Raji (cell line): Measurements from ENCODE around the gene CYB5R3.

ENCODE experiments used
- POLR2A ChIP-seq: IDR thresholded peaks from 2 replicates; pipeline ENCODE4 v1.6.1; 2011; ENCODE audit warnings: low read depth, low read length, control low read depth; ENCODE audit not compliant: insufficient read depth

The CYB5R3 gene

DNA sequence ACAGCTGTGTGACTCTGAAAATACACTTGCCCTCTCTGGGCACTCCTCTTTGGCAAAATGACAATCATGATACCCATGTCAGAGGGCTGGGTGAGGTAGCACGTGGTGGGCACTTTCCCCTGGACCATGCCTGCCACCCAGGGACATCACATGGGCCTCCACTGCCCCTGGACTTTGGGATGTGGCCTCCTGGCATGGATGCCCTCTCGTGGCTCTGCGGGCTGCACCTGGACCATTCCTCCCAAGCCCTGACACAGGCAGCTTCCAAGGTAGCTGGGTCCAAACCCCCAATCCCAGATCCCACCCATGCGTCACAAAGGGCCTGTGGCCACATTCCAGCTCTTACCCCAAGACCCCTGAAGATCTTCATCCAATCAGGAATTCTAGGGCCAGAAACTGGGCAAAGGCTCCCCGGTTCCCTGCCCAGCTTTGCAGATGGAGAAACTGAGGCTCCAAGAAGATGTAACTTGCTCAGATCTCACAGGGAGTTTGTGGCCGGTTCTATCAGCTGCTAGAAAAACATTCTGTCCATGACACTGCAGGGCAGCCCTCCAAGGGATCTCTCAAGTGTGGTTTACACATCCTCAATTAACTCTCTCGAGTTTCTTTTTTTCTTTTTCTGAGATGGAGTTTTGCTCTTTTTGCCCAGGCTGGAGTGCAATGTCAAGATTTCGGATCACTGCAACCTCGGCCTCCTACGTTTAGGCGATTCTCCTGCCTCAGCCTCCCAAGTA is 35.4 kb upstream of the CYB5R3 start:
- no peak for TF ChIP-seq POLR2A

DNA sequence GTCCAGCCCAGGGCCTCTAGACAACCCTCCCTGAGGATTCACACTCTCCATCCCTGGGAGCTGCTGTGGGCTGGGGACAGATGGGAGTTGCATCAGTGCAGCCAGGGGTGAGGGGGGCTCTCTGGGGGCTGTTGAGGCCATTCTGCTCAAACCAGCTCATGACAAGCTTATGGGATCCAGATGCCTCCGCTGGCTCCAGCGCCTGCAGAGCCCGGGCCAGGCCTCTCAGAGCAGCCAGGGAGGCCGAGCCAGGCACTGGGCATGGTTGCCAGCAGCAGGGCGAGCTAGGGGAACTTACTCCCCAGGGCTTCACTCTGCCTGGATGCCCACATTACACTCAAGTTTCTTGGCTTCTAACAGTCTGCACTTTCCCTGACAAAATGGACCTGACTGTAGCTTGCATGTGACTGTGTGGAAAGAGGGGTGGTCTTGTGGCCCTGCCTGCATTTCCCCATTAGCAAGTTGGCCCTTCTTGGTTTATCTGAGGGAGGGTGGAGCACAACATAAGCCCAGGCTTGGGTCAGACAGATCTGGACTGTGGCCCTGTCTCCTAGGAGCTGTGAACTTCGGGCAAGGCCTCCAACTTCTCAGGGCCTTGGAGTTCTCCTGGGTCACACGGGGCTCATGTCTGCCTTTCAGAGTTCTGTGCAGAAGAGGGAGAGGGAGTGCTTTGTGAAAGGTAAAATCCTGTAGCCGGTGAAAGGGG is 34.5 kb upstream of the CYB5R3 start:
- no peak for TF ChIP-seq POLR2A

DNA sequence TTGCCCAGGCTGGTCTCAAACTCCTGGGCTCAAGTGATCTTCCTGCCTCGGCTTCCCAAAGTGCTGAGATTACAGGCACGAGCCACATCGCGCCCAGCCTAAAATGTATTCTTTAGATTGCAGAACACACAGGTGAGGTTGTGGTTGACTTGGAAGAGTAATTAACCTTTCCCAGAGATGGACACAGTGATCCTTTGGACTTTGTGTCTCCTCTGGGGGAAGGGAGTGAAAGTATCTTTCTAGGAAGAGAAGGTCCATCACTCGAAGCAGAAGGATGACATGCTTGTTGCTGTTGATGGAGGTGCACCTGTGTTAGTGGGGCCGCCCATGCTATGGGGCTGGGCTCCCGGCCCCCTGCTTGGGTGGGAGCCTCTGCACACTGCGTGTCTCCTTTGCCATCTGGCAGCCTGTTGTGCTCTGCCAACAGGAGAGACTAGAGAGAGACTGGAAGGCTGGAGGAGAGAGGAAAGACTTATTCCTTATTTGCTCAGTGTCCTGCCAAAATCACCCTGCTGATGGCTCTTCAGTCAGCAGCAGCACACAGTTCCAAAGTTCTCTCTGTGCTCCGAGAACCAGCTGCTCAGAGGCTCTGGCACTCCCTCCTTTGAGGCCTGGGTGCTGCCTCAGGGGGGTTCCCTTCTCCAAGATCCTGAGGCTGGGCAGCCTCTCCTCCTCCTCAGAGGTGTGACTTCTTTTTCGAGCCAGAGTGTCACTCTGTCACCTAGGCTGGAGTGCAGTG is 33.1 kb upstream of the CYB5R3 start:
- no peak for TF ChIP-seq POLR2A

DNA sequence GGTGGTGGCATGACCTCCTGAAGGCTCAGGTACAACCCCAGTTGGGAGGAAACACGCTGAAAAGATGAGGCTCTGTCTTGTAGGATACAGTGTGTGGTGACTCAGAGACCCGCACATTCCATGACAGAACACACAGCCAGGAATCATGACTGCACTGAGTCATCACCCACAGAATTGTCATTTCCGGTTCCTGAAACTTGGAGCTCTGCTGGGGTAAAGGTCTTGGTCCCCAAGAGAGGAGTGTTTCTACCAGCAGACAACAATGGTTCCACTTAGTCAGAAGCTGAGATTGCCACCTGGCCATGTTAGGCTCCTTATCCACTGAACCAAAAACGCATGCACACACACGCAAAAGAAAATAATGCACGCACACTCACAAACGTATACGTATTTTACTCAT is 31.5 kb upstream of the CYB5R3 start:
- TF ChIP-seq POLR2A: no peak

DNA sequence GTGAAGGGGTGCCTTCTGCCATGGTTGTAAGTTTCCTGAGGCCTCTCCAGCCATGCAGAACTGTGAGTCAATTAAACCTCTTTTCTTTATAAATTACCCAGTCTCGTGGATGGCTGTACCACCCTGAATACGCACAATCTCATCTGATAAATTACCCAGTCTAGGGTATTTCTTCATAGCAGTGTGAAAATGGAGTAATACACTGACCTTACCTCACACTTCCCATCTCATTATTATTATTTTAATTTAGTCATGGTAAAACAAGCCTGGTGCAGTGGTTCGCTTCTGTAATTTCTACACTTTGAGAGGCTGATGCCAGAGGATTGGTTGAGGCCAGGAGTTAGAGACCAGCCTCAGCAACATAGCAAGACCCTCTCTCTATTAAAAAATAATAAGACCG is 30.5 kb upstream of the CYB5R3 start:
- TF ChIP-seq POLR2A: no peak

DNA sequence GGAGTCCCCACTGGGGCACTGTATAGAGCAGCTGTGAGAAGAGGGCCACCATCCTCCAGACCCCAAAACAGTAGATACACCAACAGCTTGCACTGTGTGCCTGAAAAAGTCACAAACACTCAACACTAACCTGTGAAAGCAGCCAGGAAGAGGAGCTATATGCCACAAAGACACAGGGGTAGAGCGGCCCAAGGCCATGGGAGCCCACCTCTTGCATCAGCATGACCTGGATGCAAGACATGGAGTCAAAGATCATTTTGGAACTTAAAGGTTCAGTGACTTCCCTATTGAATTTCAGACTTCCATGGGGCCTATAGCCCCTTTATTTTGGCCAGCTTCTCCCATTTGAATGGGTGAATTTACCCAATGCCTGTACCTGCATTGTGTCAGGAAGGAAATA is 29.7 kb upstream of the CYB5R3 start:
- no peak for TF ChIP-seq POLR2A

DNA sequence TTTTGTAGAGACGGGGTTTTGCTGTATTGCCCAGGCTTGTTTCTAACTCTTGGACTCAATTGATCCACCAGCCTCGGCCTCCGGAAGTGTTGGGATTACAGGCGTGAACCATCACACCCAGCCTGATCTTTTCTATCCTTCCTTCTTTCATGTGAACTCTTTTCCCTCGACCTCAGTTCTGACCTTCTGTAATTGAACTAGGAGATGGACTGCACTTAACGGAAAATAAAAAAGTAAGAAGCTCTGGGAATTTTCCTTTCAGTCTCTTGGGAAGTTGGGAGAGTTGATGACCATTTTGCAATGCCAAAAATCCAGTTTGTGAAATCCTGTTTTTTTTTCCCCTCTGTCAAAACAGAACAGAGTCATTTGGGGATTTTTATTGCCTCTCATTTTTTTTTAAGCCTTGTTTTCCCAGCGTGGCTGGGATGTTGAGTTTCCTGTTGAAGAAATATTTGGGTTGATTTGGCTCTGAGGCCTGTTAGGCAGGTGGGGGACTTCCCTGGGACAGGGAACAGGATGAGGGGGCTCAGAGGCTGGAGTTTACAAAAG is 26.9 kb upstream of the CYB5R3 start:
- TF ChIP-seq POLR2A: no peak

DNA sequence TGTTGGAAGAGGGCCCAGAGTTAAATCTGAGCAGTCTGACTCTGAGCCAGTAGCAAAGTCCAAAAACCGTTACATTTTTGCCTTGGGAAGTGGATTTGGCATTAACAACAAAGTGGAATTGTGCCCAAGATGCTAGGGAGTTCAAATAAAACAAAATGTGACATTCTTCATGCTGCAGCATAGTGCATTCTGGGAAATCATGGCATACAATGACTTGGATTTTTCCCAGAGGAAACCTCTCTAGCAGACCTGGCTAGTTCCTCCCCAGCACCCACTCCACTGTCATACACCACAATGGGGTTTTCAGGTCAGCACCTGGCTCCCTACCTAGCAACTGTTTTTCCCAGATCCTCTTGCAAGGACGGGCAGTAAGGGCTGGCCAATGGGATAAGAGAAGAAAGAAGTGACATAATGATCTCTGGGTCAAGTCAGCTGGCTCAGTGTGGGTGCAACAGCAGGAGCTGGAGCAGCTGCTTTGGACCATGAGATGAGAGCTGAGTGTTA is 24.8 kb upstream of the CYB5R3 start:
- TF ChIP-seq POLR2A: no peak

DNA sequence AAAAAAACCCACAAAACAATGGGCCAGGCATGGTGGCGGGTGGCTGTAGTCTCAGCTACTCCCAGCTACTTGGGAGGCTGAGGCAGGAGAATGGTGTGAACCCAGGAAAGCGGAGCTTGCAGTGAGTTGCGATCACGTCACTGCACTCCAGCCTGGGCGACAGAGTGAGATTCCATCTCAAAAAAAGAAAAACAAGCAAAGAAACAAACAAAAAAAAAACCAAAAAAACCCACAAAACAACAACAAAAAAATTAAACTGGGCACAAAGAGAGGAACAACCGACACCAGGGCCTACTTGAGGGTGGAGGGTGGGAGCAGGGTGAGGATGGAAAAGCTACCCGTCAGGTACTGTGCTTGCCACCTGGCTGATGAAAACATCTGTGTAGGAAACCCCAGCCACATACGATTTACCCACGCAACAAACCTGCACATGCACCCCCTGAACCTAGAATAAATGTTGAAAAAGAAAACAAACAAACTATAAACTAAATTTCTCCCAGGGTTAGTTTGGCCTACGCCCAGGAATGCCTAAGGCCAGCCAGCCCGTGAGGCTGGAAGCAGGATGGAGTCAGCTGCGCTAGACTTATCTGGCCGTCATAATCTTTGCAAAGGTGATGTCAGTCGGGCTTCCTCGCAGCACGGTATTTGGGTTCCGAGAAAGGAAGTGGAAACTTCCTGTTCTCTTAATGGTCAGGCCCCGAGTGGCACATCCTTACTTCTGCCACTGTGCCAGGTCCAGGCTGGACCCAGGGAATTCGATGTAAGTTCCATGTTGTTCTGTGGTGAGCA is 21.9 kb upstream of the CYB5R3 start:
- no peak for TF ChIP-seq POLR2A

DNA sequence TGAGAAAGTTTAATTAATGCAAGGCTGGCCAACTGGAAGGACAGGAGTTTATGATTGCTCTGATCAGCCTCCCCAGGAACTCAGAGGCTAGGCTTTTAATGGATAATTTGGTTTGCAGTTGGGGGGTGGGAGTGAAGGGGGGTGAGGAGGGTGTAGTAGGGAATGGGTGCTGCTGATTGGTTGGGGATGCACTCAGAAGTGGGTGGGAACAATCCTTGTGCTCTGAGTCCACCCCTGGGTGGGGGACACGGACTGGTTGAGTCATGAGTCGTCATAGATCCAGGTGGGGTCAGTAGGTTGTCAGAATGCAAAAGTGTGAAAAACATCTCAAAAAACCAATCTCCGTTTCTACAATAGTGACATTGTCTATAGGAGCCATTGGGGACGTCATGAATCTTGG is 20.9 kb upstream of the CYB5R3 start:
- TF ChIP-seq POLR2A: no peak

DNA sequence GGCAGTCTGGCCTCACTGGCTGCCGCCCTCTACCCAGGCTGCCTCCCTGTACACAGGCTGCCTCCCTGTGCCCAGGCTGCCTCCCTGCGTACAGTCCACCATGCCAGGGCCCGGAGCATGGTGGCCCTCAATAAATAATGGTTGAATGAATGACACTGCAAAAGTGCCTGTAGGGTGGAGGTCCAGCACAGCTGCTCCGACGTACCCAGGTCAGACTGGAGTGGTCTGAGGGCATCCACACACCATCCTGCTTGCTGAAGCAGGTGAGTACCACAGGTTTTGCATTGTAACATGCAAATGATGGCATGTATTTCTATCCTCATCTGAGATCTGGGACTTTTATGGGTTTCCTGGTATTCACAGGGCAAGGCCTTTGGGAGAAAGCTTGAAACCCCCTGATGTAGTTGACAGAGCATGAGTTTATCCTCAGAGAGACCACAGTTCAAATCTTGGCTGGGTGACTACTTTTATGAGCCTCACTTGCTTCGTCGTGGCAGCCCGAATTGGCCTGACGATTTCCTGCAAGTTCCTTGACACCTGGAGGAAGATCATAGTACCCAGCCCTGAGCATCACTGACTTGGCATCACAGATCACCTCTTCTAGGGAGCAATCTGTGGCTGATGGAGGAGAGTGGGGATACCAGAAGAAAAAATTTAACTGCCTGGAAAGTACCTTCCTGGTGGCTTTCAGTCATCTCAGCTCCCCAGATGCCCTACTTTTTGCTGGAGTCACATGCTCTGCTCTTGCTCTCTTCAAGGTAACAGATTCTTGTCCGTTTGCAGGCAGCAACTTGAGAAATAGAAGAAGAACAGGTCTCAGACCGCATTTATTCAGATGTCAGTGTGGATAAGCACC is 16.0 kb upstream of the CYB5R3 start:
- peak; percentile 79 for TF ChIP-seq POLR2A

DNA sequence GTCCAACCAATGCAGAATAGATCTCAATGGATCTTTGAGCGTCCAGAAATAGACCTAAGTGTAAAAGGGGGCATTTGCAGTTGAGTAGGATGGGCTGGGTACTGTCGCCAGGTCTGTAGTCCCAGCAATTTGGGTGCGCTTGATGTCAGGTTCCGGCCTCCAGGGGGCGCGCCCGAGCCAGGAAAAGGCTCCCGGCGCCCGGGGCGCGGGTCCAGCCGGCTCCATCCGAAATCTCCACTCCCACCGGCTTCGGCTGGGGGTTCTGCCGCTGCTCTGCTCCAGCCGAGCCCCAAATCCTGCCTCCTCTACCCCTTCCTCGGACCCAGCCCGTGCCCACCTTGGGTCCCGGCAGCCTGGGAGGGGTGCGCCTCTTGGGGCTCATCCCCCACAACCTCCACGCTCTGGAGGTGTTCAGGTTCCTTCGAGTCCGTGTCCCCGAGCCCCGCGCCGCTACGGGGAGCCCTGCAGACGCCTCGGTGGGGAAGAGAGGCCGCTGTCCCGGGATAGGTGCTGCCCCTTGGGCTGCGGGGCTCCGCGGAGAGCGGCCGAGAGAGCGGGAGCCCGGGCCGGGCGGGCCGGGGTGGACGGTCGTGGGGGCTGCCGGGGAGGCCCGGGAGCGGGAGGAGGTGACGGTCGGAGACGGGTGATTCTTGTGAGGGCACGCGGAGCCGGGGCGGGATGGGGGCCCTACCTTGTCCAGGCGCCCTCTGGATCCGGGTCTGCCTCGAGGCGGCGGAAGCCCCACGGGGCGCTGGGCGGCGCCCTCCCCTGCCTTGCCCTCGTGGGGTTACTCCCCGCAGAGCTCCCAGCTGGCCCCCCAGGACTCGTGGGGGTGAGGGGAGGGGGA is 13.0 kb upstream of the CYB5R3 start:
- peak; percentile 63 for TF ChIP-seq POLR2A

DNA sequence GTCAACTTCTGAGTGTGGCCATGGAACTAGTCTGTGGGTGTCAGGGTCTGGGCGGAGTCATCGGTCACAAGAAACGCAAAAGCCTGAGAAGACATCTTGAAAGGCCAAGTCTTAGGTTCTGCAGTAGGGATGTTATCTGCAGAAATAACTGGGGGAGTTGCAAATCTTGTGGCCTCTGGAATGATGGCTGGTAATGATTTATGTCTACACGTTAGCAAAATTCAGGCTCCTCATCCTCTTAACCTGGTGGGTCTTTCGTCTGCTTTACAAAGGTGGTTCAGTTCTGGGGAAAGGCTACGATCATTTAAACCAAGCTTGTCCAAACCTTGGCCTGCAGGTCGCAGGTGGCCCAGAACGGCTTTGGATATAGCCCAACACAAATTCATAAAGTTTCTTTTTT is 7.4 kb upstream of the CYB5R3 start:
- no peak for TF ChIP-seq POLR2A
